Loucy (cell line): ENCODE measurements around the gene CPEB4.

Experiments
- EZH2phosphoT487 ChIP-seq: fragments of 200-600 bp; IDR thresholded peaks from 2 replicates; pipeline ENCODE4 v1.6.1; 2018; ENCODE audit warnings: antibody characterized with exemption, mild to moderate bottlenecking, moderate library complexity, borderline replicate concordance
- TF ChIP-seq, protein P1 (sequence below): fragments of 200-600 bp; sonication (generic); conservative IDR thresholded peaks from 2 replicates; pipeline ENCODE4 v1.5.1; 2014; ENCODE audit warnings: mild to moderate bottlenecking, antibody characterized with exemption, low read length

DNA sequence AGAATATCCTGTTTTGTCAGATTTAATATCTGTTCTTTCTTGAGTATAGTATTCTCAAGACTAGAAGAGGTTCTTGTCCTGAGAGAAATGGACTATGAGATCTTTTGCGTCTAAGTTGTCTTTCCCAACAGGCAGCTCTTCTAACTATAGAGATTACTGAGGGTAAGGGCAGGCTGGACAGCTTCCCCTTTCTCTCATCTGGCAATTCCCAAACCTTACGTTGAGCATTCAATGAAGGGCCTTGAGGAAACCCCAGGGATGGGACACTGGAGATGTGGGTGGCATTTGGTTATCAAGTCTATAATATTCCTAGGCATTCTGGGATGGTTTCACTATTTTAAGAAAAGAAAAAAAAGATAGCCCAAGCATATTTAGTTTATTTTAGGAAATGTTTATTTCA, 72.8 kb downstream of the CPEB4 start:
- TF ChIP-seq, protein P1, sequence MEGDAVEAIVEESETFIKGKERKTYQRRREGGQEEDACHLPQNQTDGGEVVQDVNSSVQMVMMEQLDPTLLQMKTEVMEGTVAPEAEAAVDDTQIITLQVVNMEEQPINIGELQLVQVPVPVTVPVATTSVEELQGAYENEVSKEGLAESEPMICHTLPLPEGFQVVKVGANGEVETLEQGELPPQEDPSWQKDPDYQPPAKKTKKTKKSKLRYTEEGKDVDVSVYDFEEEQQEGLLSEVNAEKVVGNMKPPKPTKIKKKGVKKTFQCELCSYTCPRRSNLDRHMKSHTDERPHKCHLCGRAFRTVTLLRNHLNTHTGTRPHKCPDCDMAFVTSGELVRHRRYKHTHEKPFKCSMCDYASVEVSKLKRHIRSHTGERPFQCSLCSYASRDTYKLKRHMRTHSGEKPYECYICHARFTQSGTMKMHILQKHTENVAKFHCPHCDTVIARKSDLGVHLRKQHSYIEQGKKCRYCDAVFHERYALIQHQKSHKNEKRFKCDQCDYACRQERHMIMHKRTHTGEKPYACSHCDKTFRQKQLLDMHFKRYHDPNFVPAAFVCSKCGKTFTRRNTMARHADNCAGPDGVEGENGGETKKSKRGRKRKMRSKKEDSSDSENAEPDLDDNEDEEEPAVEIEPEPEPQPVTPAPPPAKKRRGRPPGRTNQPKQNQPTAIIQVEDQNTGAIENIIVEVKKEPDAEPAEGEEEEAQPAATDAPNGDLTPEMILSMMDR, result no peak
- TF ChIP-seq EZH2phosphoT487, result no peak
